IPS DF 4.7 (cell line): ENCODE measurements around the gene PNMA1.
"Not testable (repeated sequence)": the region's sequence is repeated elsewhere in the genome, so short reads cannot be mapped to it uniquely, and the experiment has no call there.

ENCODE experiments used
- DNase-seq: peaks from one replicate; pipeline ENCODE4 v3.0.0-alpha.2; 2013; ENCODE audit warnings: low spot score; ENCODE audit errors: extremely low read depth

Gene PNMA1

GRCh38 chr14:73717711-73718417 is 3.7 kb upstream of the PNMA1 start:
- DNase-seq: no peak

- DNase-seq: no peak
Measured at GRCh38 chr14:73717266-73717665, 3.1 kb upstream of the PNMA1 start.

GRCh38 chr14:73715707-73716106 is 1.5 kb upstream of the PNMA1 start:
- DNase-seq: no peak

- DNase-seq: no peak
Measured at GRCh38 chr14:73714656-73715081, 485 bp upstream of the PNMA1 start.

- DNase-seq: no peak
Measured at GRCh38 chr14:73713206-73713802, 880 bp downstream of the PNMA1 start.

- DNase-seq: no peak
Measured at GRCh38 chr14:73712540-73713180, 1.5 kb downstream of the PNMA1 start.

- DNase-seq: no peak
Measured at GRCh38 chr14:73712071-73712506, 2.1 kb downstream of the PNMA1 start.

GRCh38 chr14:73710737-73711136 is 3.4 kb downstream of the PNMA1 start:
- no peak for DNase-seq

- DNase-seq: no peak
Measured at GRCh38 chr14:73709904-73710469, 4.2 kb downstream of the PNMA1 start.

GRCh38 chr14:73708076-73708475 is 6.1 kb downstream of the PNMA1 start:
- DNase-seq: not testable (repeated sequence)

- DNase-seq: no peak
Measured at GRCh38 chr14:73700325-73700724, 13.9 kb downstream of the PNMA1 start.

GRCh38 chr14:73696466-73697400 is 17.5 kb downstream of the PNMA1 start:
- no peak for DNase-seq

- no peak for DNase-seq
Measured at GRCh38 chr14:73695997-73696396, 18.2 kb downstream of the PNMA1 start.

GRCh38 chr14:73695082-73695481 is 19.1 kb downstream of the PNMA1 start:
- DNase-seq: no peak

GRCh38 chr14:73694083-73694482 is 20.1 kb downstream of the PNMA1 start:
- no peak for DNase-seq

- DNase-seq: no peak
Measured at GRCh38 chr14:73686901-73687300, 27.3 kb downstream of the PNMA1 start.

GRCh38 chr14:73685328-73685727 is 28.9 kb downstream of the PNMA1 start:
- DNase-seq: no peak

- DNase-seq: no peak
Measured at GRCh38 chr14:73684627-73685026, 29.6 kb downstream of the PNMA1 start.

- no peak for DNase-seq
Measured at GRCh38 chr14:73680821-73681220, 33.4 kb downstream of the PNMA1 start.

- no peak for DNase-seq
Measured at GRCh38 chr14:73678698-73679097, 35.5 kb downstream of the PNMA1 start.

- DNase-seq: no peak
Measured at GRCh38 chr14:73674986-73675385, 39.2 kb downstream of the PNMA1 start.
